Measurements from ENCODE around the gene SCAF4. TPM values are rescaled to one million over a fixed set of nuclear protein-coding genes. Genes with fewer than 3 reads are reported as not detected.

Gene SCAF4
- total and polyA plus RNA-seq, 2 donors (not counting 3 experiments of a cell fraction or from before 2014, with no cell fraction given): 12.2 to 41.2 TPM

- dilution Hi-C loops (cut with MboI; ENCODE audit: extremely low pct_ligation_motif_present, low sequenced_read_pairs) (no loop called here), intact Hi-C loops (cut with micrococcal nuclease) (no loop called here)
- no peaks in the 10 kb centered on the region for H4K20me1 ChIP-seq (replicated peaks; ENCODE audit: control insufficient read depth, extremely low read depth, insufficient read depth, low read length)
- H3K36me3 ChIP-seq (ENCODE audit: control insufficient read depth in 2 of 2, extremely low read depth in 1 of 2, insufficient read depth in 2 of 2, low read length in 2 of 2): peaks cover 0 to 3% of the 10 kb centered on the region in 2 experiments
- FAIRE-seq (no peak), DNase-seq (ENCODE audit: low read depth, low spot score) (no peak)
- no TSS peak for BruUV-seq (replicated peaks)
- no peaks in the 10 kb centered on the region for H3K27me3 ChIP-seq (ENCODE audit: control insufficient read depth in 2 of 2, insufficient read depth in 2 of 2, low read length in 2 of 2)
- no peak overlapping the region for H3K4me3 ChIP-seq (replicated peaks in 1 of 3; ENCODE audit: insufficient read depth in 1 of 3, low read depth in 1 of 3, low read length in 3 of 3)
- H3K4me1 ChIP-seq (ENCODE audit: control insufficient read depth, extremely low read depth, insufficient read depth, low read length): no peaks in the 10 kb centered on the region
- H3K9me1 ChIP-seq (replicated peaks; ENCODE audit: control insufficient read depth, extremely low read depth, insufficient read depth, low read length): no peaks in the 10 kb centered on the region
- H3K27ac ChIP-seq (ENCODE audit: insufficient read depth, low read depth, low read length): no peak overlapping the region
- H3K9me3 ChIP-seq (replicated peaks; ENCODE audit: control insufficient read depth, insufficient read depth, low read length): no peaks in the 10 kb centered on the region
- H3K79me2 ChIP-seq (ENCODE audit: control insufficient read depth, insufficient read depth, low read length): no peaks in the 10 kb centered on the region
- H3K4me2 ChIP-seq (ENCODE audit: insufficient read depth, low read length): no peak overlapping the region
- CTCF ChIA-PET: no interaction called here
- POLR2A ChIA-PET: no interaction called here
- H3K9ac ChIP-seq (replicated peaks; ENCODE audit: extremely low read depth, insufficient read depth, low read length): no peak overlapping the region
- TF ChIP-seq FOS (IDR thresholded peaks at IDR 0.05; ENCODE audit: borderline replicate concordance, insufficient read depth, low read length) (no peak), EZH2 (IDR thresholded peaks at IDR 0.05; ENCODE audit: borderline replicate concordance, low read depth, low read length, severe bottlenecking) (no peak)
- H2AFZ ChIP-seq (ENCODE audit: low read depth, low read length): no peak overlapping the region
Measured at GRCh38 chr21:31677047-31677446, 54.9 kb downstream of the SCAF4 start.

- no peaks in the 10 kb centered on the region for H4K20me1 ChIP-seq (replicated peaks; ENCODE audit: control insufficient read depth, extremely low read depth, insufficient read depth, low read length)
- TF ChIP-seq EZH2 (IDR thresholded peaks at IDR 0.05; ENCODE audit: borderline replicate concordance, low read depth, low read length, severe bottlenecking) (no peak), GATA2 (IDR thresholded peaks at IDR 0.05; ENCODE audit: insufficient read depth, insufficient read length, low read depth, low read length) (no peak), POLR2AphosphoS5 (IDR thresholded peaks at IDR 0.05; ENCODE audit: insufficient read depth, low read depth, low read length) (no peak), FOS (IDR thresholded peaks at IDR 0.05; ENCODE audit: borderline replicate concordance, insufficient read depth, low read length) (no peak), JUN (IDR thresholded peaks at IDR 0.05; ENCODE audit: borderline replicate concordance, insufficient read depth, insufficient read length, low read depth) (no peak), CTCF (IDR thresholded peaks at IDR 0.05; ENCODE audit: extremely low read depth in 1 of 2, insufficient read depth in 1 of 2, low read depth in 1 of 2, low read length in 2 of 2) (no peak), MYC (IDR thresholded peaks at IDR 0.05; ENCODE audit: low read depth, low read length) (no peak), POLR2A (IDR thresholded peaks at IDR 0.05; ENCODE audit: low read depth, low read length) (no peak), MAX (IDR thresholded peaks at IDR 0.05; ENCODE audit: insufficient read depth, insufficient read length) (no peak)
- dilution Hi-C loops (cut with MboI; ENCODE audit: extremely low pct_ligation_motif_present, low sequenced_read_pairs): no loop called here
- POLR2A ChIA-PET: no interaction called here
- no peak for DNase-seq (ENCODE audit: low read depth, low spot score)
- no TSS peak for BruUV-seq (replicated peaks)
- no peak for FAIRE-seq
- no peak overlapping the region for H3K9ac ChIP-seq (replicated peaks; ENCODE audit: extremely low read depth, insufficient read depth, low read length)
- H3K27ac ChIP-seq (ENCODE audit: insufficient read depth, low read depth, low read length): no peak overlapping the region
- H3K36me3 ChIP-seq (ENCODE audit: control insufficient read depth in 2 of 2, extremely low read depth in 1 of 2, insufficient read depth in 2 of 2, low read length in 2 of 2): peaks cover 3% of the 10 kb centered on the region in 2 experiments
- no peak overlapping the region for H3K4me3 ChIP-seq (replicated peaks in 1 of 3; ENCODE audit: insufficient read depth in 1 of 3, low read depth in 1 of 3, low read length in 3 of 3)
- no peak overlapping the region for H2AFZ ChIP-seq (ENCODE audit: low read depth, low read length)
- H3K9me1 ChIP-seq (replicated peaks; ENCODE audit: control insufficient read depth, extremely low read depth, insufficient read depth, low read length): no peaks in the 10 kb centered on the region
- no peaks in the 10 kb centered on the region for H3K9me3 ChIP-seq (replicated peaks; ENCODE audit: control insufficient read depth, insufficient read depth, low read length)
- no peak overlapping the region for H3K4me2 ChIP-seq (ENCODE audit: insufficient read depth, low read length)
- intact Hi-C loops (cut with micrococcal nuclease): no loop called here
- CTCF ChIA-PET: no interaction called here
- no peaks in the 10 kb centered on the region for H3K79me2 ChIP-seq (ENCODE audit: control insufficient read depth, insufficient read depth, low read length)
- H3K4me1 ChIP-seq (ENCODE audit: control insufficient read depth, extremely low read depth, insufficient read depth, low read length): no peaks in the 10 kb centered on the region
- H3K27me3 ChIP-seq (ENCODE audit: control insufficient read depth in 2 of 2, insufficient read depth in 2 of 2, low read length in 2 of 2): no peaks in the 10 kb centered on the region
Measured at GRCh38 chr21:31675960-31676359, 56.0 kb downstream of the SCAF4 start.

Data from endothelial cell of umbilical vein (primary cell).